HEK293 (cell line): Measurements from ENCODE around the gene PBX2.
A peak's percentile ranks its signal among the peaks of the same experiment; 100 is the strongest.

Experiments used
- ELK4 ChIP-seq: IDR thresholded peaks from 2 replicates; pipeline ENCODE4 v1.6.1; 2011; ENCODE audit warnings: mild to moderate bottlenecking, low read depth, low read length, borderline replicate concordance
- GLI4 ChIP-seq: fragments of 450-650 bp; formaldehyde crosslinking; IDR thresholded peaks from 2 replicates; pipeline ENCODE4 v1.5.1; 2016; ENCODE audit warnings: missing biosample characterization, missing genetic modification characterization
- OSR2 ChIP-seq: fragments of 450-650 bp; formaldehyde crosslinking; IDR thresholded peaks from 2 replicates; pipeline ENCODE4 v1.5.1; 2016; ENCODE audit warnings: missing biosample characterization, missing genetic modification characterization
- OVOL3 ChIP-seq: fragments of 450-650 bp; formaldehyde crosslinking; IDR thresholded peaks from 2 replicates; pipeline ENCODE4 v1.5.1; 2016; ENCODE audit warnings: missing biosample characterization, missing genetic modification characterization
- PRDM1 ChIP-seq: fragments of 450-650 bp; formaldehyde crosslinking; IDR thresholded peaks from 2 replicates; pipeline ENCODE4; 2016; ENCODE audit warnings: missing biosample characterization, missing genetic modification characterization
- PRDM2 ChIP-seq: fragments of 450-650 bp; formaldehyde crosslinking; IDR thresholded peaks from 2 replicates; pipeline ENCODE4 v1.5.1; 2016; ENCODE audit warnings: missing biosample characterization, missing genetic modification characterization, borderline replicate concordance
- SALL2 ChIP-seq: fragments of 450-650 bp; formaldehyde crosslinking; IDR thresholded peaks from 2 replicates; pipeline ENCODE4 v1.5.0; 2017; ENCODE audit warnings: missing biosample characterization, mild to moderate bottlenecking, missing genetic modification characterization, borderline replicate concordance
- ZBTB48 ChIP-seq: fragments of 450-650 bp; formaldehyde crosslinking; IDR thresholded peaks from 2 replicates; pipeline ENCODE4 v1.5.1; 2016; ENCODE audit warnings: missing biosample characterization, missing genetic modification characterization
- ZFP37 ChIP-seq: fragments of 450-650 bp; formaldehyde crosslinking; IDR thresholded peaks from 2 replicates; pipeline ENCODE4 v1.5.1; 2016; ENCODE audit warnings: missing biosample characterization, missing genetic modification characterization
- ZNF184 ChIP-seq: fragments of 450-650 bp; IDR thresholded peaks from 2 replicates; pipeline ENCODE4 v1.5.1; 2018; ENCODE audit warnings: missing biosample characterization, mild to moderate bottlenecking, missing genetic modification characterization
- ZNF211 ChIP-seq: fragments of 450-650 bp; formaldehyde crosslinking; IDR thresholded peaks from 2 replicates; pipeline ENCODE4 v1.5.1; 2016; ENCODE audit warnings: low read depth, missing biosample characterization, missing genetic modification characterization
- ZNF221 ChIP-seq: fragments of 450-650 bp; formaldehyde crosslinking; IDR thresholded peaks from 2 replicates; pipeline ENCODE4 v1.5.1; 2017; ENCODE audit warnings: missing biosample characterization, missing genetic modification characterization, borderline replicate concordance
- ZNF24 ChIP-seq: fragments of 450-650 bp; formaldehyde crosslinking; IDR thresholded peaks from 2 replicates; pipeline ENCODE4 v1.5.1; 2016; ENCODE audit warnings: missing biosample characterization, missing genetic modification characterization
- ZNF362 ChIP-seq: fragments of 450-650 bp; formaldehyde crosslinking; IDR thresholded peaks from 2 replicates; pipeline ENCODE4 v1.5.1; 2016; ENCODE audit warnings: missing biosample characterization, missing genetic modification characterization
- ZNF423 ChIP-seq: fragments of 450-650 bp; formaldehyde crosslinking; IDR thresholded peaks from 2 replicates; pipeline ENCODE4 v1.5.1; 2016; ENCODE audit warnings: missing biosample characterization, missing genetic modification characterization
- ZNF433 ChIP-seq: fragments of 450-650 bp; formaldehyde crosslinking; IDR thresholded peaks from 2 replicates; pipeline ENCODE4 v1.5.1; 2016; ENCODE audit warnings: missing biosample characterization, missing genetic modification characterization, low read depth
- ZNF549 ChIP-seq: fragments of 450-650 bp; IDR thresholded peaks from 2 replicates; pipeline ENCODE4 v1.5.1; 2018; ENCODE audit warnings: missing biosample characterization, missing genetic modification characterization, mild to moderate bottlenecking, inconsistent platforms, moderate library complexity
- ZNF571 ChIP-seq: fragments of 450-650 bp; formaldehyde crosslinking; IDR thresholded peaks from 2 replicates; pipeline ENCODE4 v1.5.0; 2017; ENCODE audit warnings: missing biosample characterization, missing genetic modification characterization
- ZNF585B ChIP-seq: fragments of 450-650 bp; formaldehyde crosslinking; IDR thresholded peaks from 2 replicates; pipeline ENCODE4 v1.5.1; 2016; ENCODE audit warnings: missing biosample characterization, missing genetic modification characterization
- ZNF660 ChIP-seq: fragments of 450-650 bp; IDR thresholded peaks from 2 replicates; pipeline ENCODE4 v1.5.1; 2018; ENCODE audit warnings: missing biosample characterization, mild to moderate bottlenecking, missing genetic modification characterization
- ZNF76 ChIP-seq: fragments of 450-650 bp; formaldehyde crosslinking; IDR thresholded peaks from 2 replicates; pipeline ENCODE4; 2016; ENCODE audit warnings: low read depth, missing biosample characterization, missing genetic modification characterization, borderline replicate concordance
- ZNF776 ChIP-seq: fragments of 450-650 bp; formaldehyde crosslinking; IDR thresholded peaks from 2 replicates; pipeline ENCODE4 v1.5.0; 2017; ENCODE audit warnings: missing biosample characterization, missing genetic modification characterization, borderline replicate concordance
- ZNF843 ChIP-seq: fragments of 450-650 bp; formaldehyde crosslinking; IDR thresholded peaks from 2 replicates; pipeline ENCODE4 v1.5.1; 2016; ENCODE audit warnings: missing biosample characterization, missing genetic modification characterization
- TF ChIP-seq, protein P1 (sequence below): fragments of 450-650 bp; formaldehyde crosslinking; IDR thresholded peaks from 2 replicates; pipeline ENCODE4 v1.5.1; 2016; ENCODE audit warnings: missing biosample characterization, missing genetic modification characterization
- TF ChIP-seq, protein P2 (sequence below): fragments of 450-650 bp; IDR thresholded peaks from 2 replicates; pipeline ENCODE4 v1.5.1; 2018; ENCODE audit warnings: missing biosample characterization, missing genetic modification characterization
- TF ChIP-seq, protein P3 (sequence below): fragments of 450-650 bp; formaldehyde crosslinking; IDR thresholded peaks from 2 replicates; pipeline ENCODE4 v1.5.1; 2016; ENCODE audit warnings: missing biosample characterization, missing genetic modification characterization, low read depth

The PBX2 gene

DNA sequence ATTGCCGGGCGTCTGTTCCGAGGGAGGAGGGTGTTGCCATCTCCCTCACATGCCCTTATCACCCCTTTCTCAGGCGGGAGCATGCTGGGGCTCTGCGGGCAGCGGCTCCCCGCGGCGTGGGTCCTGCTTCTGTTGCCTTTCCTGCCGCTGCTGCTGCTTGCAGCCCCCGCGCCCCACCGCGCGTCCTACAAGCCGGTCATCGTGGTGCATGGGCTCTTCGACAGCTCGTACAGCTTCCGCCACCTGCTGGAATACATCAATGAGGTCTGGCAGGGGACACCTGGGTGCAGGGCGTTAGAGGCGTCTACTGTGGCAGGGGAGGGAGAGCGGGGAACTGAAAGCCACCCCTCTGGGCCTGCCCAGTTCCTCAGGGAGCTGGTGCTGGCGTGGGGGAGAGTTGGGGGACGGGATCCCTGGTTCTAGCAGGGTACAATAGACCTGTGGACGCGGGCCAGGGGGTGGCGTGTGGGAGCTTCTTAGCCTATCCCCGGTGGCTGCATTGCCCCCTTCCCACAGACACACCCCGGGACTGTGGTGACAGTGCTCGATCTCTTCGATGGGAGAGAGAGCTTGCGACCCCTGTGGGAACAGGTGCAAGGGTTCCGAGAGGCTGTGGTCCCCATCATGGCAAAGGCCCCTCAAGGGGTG, 35.4 kb downstream of the PBX2 start (continued):
- TF ChIP-seq ZNF362 (tag by site-specific recombination) (no peak), ZNF76 (tag by site-specific recombination) (no peak), PRDM1 (tag by site-specific recombination) (no peak), OSR2 (tag by site-specific recombination) (peak; percentile 78; the same call in 1 of the 2 replicates), ZNF660 (tag by site-specific recombination) (no peak), GLI4 (tag by site-specific recombination) (no peak), ZNF423 (peak; percentile 82), ZNF549 (tag by site-specific recombination) (no peak), ZNF433 (no peak), ELK4 (no peak), SALL2 (tag by site-specific recombination) (no peak), PRDM2 (tag by site-specific recombination) (no peak), ZFP37 (tag by site-specific recombination) (no peak; the same call in 1 of the 2 replicates), ZNF843 (no peak), OVOL3 (tag by site-specific recombination) (no peak), ZNF776 (tag by site-specific recombination) (no peak), ZNF571 (tag by site-specific recombination) (no peak), ZNF24 (tag by site-specific recombination) (no peak), ZNF221 (tag by site-specific recombination) (no peak), ZNF211 (tag by site-specific recombination) (no peak), ZNF184 (no peak), ZNF585B (no peak), ZBTB48 (tag by site-specific recombination) (no peak)
- TF ChIP-seq, protein P1, sequence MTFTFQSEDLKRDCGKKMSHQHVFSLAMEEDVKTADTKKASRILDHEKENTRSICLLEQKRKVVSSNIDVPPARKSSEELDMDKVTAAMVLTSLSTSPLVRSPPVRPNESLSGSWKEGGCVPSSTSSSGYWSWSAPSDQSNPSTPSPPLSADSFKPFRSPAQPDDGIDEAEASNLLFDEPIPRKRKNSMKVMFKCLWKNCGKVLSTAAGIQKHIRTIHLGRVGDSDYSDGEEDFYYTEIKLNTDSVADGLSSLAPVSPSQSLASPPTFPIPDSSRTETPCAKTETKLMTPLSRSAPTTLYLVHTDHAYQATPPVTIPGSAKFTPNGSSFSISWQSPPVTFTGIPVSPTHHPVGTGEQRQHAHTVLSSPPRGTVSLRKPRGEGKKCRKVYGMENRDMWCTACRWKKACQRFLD (tag by site-specific recombination), result no peak
- TF ChIP-seq, protein P2, sequence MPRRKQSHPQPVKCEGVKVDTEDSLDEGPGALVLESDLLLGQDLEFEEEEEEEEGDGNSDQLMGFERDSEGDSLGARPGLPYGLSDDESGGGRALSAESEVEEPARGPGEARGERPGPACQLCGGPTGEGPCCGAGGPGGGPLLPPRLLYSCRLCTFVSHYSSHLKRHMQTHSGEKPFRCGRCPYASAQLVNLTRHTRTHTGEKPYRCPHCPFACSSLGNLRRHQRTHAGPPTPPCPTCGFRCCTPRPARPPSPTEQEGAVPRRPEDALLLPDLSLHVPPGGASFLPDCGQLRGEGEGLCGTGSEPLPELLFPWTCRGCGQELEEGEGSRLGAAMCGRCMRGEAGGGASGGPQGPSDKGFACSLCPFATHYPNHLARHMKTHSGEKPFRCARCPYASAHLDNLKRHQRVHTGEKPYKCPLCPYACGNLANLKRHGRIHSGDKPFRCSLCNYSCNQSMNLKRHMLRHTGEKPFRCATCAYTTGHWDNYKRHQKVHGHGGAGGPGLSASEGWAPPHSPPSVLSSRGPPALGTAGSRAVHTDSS (tag by site-specific recombination), result no peak
- TF ChIP-seq, protein P3, sequence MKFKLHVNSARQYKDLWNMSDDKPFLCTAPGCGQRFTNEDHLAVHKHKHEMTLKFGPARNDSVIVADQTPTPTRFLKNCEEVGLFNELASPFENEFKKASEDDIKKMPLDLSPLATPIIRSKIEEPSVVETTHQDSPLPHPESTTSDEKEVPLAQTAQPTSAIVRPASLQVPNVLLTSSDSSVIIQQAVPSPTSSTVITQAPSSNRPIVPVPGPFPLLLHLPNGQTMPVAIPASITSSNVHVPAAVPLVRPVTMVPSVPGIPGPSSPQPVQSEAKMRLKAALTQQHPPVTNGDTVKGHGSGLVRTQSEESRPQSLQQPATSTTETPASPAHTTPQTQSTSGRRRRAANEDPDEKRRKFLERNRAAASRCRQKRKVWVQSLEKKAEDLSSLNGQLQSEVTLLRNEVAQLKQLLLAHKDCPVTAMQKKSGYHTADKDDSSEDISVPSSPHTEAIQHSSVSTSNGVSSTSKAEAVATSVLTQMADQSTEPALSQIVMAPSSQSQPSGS (tag by site-specific recombination), result no peak
